ENCODE data around the gene FCRLB. TPM values are rescaled to one million over a fixed set of nuclear protein-coding genes. Genes with fewer than 3 reads are reported as not detected.
A peak's percentile ranks its signal among the peaks of the same experiment; 100 is the strongest.

FCRLB gene
- total and polyA plus RNA-seq, 9 of the 15 experiments (the other 6 are each of a cell fraction or from before 2014, with no cell fraction given) = 0.20 to 4.6 (median 1.3) TPM

DNA sequence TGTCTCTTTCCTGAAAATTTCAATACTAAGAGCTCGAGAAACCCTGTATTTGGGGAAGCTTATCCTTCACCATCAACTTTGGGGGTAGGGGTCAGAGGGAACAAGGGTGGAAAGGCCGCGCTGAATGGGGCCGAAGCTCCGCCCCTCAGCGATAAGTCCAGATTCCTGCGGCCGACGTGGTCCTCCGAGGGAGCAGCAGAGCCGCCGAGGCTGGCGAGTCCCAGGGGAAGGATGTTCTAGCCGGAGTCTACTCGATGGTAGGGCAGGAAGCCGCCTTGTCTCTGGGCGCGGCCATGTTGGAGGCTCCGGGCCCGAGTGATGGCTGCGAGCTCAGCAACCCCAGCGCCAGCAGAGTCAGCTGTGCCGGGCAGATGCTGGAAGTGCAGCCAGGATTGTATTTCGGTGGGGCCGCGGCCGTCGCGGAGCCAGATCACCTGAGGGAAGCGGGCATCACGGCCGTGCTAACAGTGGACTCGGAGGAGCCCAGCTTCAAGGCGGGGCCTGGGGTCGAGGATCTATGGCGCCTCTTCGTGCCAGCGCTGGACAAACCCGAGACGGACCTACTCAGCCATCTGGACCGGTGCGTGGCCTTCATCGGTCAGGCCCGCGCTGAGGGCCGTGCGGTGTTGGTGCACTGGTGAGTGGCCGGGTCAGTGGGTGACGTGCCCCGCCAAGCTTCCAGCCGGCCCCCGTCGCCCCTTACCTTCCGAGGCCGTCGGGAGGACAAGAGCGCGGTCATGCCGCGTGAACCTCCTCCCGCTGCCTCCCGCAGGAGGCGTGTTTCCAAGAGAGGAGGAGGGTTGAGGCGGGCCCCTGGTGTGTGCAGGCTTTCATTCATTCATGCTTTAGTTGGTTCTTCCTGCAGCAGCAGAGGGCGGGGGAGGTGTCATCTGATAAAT is 28.4 kb downstream of the FCRLB start, which contains the start of gene DUSP12 (continued):
- TF ChIP-seq, protein P1, sequence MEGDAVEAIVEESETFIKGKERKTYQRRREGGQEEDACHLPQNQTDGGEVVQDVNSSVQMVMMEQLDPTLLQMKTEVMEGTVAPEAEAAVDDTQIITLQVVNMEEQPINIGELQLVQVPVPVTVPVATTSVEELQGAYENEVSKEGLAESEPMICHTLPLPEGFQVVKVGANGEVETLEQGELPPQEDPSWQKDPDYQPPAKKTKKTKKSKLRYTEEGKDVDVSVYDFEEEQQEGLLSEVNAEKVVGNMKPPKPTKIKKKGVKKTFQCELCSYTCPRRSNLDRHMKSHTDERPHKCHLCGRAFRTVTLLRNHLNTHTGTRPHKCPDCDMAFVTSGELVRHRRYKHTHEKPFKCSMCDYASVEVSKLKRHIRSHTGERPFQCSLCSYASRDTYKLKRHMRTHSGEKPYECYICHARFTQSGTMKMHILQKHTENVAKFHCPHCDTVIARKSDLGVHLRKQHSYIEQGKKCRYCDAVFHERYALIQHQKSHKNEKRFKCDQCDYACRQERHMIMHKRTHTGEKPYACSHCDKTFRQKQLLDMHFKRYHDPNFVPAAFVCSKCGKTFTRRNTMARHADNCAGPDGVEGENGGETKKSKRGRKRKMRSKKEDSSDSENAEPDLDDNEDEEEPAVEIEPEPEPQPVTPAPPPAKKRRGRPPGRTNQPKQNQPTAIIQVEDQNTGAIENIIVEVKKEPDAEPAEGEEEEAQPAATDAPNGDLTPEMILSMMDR (IDR thresholded peaks at IDR 0.05 in 2 of 3, conservative IDR thresholded peaks at IDR 0.05 in 1 of 3; ENCODE audit: insufficient read depth in 2 of 3, low read depth in 1 of 3, low read length in 3 of 3) = peak; percentile 30 to 43 (median 38); a peak in 4 of 6 replicates
- TF ChIP-seq SAP30 (IDR thresholded peaks at IDR 0.05; ENCODE audit: borderline replicate concordance, insufficient read depth, low read depth, low read length, poor library complexity, severe bottlenecking) = peak; percentile 98
- no peak for TF ChIP-seq MCM2 (IDR thresholded peaks at IDR 0.05; ENCODE audit: low read depth)
- TF ChIP-seq, protein P2, sequence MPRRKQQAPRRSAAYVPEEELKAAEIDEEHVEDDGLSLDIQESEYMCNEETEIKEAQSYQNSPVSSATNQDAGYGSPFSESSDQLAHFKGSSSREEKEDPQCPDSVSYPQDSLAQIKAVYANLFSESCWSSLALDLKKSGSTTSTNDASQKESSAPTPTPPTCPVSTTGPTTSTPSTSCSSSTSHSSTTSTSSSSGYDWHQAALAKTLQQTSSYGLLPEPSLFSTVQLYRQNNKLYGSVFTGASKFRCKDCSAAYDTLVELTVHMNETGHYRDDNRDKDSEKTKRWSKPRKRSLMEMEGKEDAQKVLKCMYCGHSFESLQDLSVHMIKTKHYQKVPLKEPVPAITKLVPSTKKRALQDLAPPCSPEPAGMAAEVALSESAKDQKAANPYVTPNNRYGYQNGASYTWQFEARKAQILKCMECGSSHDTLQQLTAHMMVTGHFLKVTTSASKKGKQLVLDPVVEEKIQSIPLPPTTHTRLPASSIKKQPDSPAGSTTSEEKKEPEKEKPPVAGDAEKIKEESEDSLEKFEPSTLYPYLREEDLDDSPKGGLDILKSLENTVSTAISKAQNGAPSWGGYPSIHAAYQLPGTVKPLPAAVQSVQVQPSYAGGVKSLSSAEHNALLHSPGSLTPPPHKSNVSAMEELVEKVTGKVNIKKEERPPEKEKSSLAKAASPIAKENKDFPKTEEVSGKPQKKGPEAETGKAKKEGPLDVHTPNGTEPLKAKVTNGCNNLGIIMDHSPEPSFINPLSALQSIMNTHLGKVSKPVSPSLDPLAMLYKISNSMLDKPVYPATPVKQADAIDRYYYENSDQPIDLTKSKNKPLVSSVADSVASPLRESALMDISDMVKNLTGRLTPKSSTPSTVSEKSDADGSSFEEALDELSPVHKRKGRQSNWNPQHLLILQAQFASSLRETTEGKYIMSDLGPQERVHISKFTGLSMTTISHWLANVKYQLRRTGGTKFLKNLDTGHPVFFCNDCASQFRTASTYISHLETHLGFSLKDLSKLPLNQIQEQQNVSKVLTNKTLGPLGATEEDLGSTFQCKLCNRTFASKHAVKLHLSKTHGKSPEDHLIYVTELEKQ (CRISPR knock-in tag; IDR thresholded peaks at IDR 0.05) = no peak
- TF ChIP-seq TBL1XR1 (IDR thresholded peaks at IDR 0.05; ENCODE audit: low read length in 2 of 2) = peak in 1 of 2 experiments; percentile 31; a peak in 1 of 4 replicates
- TF ChIP-seq SMARCC2 (IDR thresholded peaks at IDR 0.05; ENCODE audit: low read depth) = no peak
- peak; percentile 75 for TF ChIP-seq RNF2 (IDR thresholded peaks at IDR 0.05)
- no peak for TF ChIP-seq GABPB2 (CRISPR knock-in tag; conservative IDR thresholded peaks at IDR 0.05)
- no peak for TF ChIP-seq ZNF133 (CRISPR knock-in tag; IDR thresholded peaks at IDR 0.05)
- TF ChIP-seq ZFP1 (CRISPR knock-in tag; IDR thresholded peaks at IDR 0.05) = no peak
- TF ChIP-seq SLC30A9 (CRISPR knock-in tag; IDR thresholded peaks at IDR 0.05) = no peak
- TF ChIP-seq FOSL1 (tag; conservative IDR thresholded peaks at IDR 0.05) = 0 out of 2 replicates have a peak, but pooled peaks have one; percentile 10
- no peak for TF ChIP-seq ZNF3 (CRISPR knock-in tag; IDR thresholded peaks at IDR 0.05)
- no peak for TF ChIP-seq THRAP3 (IDR thresholded peaks at IDR 0.05; ENCODE audit: borderline replicate concordance)
- TF ChIP-seq ILK (tag; IDR thresholded peaks at IDR 0.05; ENCODE audit: borderline replicate concordance, low read depth) = no peak
- no peak for TF ChIP-seq IRF2 (CRISPR knock-in tag; IDR thresholded peaks at IDR 0.05)
- no peak for TF ChIP-seq ZNF384 (IDR thresholded peaks at IDR 0.05; ENCODE audit: low read depth, low read length)
- TF ChIP-seq MTA1 (IDR thresholded peaks at IDR 0.05; ENCODE audit: borderline replicate concordance) = no peak
- TF ChIP-seq HEY1 (CRISPR knock-in tag; IDR thresholded peaks at IDR 0.05; ENCODE audit: borderline replicate concordance) = no peak
- TF ChIP-seq, protein P3, sequence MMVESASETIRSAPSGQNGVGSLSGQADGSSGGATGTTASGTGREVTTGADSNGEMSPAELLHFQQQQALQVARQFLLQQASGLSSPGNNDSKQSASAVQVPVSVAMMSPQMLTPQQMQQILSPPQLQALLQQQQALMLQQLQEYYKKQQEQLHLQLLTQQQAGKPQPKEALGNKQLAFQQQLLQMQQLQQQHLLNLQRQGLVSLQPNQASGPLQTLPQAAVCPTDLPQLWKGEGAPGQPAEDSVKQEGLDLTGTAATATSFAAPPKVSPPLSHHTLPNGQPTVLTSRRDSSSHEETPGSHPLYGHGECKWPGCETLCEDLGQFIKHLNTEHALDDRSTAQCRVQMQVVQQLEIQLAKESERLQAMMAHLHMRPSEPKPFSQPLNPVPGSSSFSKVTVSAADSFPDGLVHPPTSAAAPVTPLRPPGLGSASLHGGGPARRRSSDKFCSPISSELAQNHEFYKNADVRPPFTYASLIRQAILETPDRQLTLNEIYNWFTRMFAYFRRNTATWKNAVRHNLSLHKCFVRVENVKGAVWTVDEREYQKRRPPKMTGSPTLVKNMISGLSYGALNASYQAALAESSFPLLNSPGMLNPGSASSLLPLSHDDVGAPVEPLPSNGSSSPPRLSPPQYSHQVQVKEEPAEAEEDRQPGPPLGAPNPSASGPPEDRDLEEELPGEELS (CRISPR knock-in tag; IDR thresholded peaks at IDR 0.05; ENCODE audit: borderline replicate concordance) = 0 out of 2 replicates have a peak, but pooled peaks have one; percentile 15

Data from K562 (cell line).